Stimulated activated CD4-positive, alpha-beta T cell treated with anti-CD3 and anti-CD28 coated beads, Interleukin-4, amount 100 ng/mL, for 24 hours (primary cell): ENCODE results near the gene RPL9.
A peak's percentile ranks its signal among the peaks of the same experiment; 100 is the strongest.
"Not testable (repeated sequence)": the region's sequence is repeated elsewhere in the genome, so short reads cannot be mapped to it uniquely, and the experiment has no call there.

ENCODE experiments used
- DNase-seq: peaks from one replicate; pipeline ENCODE4 v3.0.0-alpha.2; 2020

RPL9 gene

DNA sequence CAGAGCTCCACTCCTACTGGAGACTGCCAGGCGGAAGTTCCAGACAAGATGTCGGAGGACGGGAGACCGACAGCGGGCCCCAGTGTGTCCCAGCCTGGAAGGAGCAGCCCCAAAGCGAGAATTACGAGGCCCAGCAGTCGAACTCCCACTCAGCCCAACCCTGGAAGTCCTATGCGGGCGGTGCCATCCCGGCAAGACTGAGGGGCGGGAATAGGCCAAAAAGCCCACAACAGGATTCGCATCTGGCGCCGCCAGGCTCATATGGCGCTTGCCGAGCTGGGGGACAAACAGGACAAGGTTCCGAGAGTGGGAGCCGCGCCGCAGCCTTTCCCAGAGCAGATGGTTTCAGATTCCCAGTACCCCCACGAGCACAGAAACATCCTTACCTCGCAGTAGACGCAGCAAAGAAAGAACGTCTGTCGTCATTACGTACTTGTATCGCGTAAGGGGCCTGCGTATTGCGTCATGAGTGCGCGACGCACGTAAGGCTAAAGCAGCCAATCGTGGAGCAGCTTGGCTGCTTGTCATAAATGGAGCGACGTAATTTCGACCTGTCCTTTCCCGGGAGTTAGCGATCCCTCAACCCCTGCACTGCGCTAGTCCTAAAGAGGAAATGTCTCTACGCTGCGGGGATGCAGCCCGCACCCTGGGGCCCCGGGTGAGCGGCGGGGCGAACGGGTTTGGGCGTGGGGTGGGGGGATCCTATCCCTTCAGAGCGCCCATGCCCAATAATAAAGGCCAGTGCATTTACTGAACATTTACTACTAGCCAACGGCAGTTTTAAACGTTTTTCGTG lies at the start of gene RPL9, which contains the start of gene LIAS:
RPL9 (minus strand) TSS at position 418 of the 796 bp plus-strand sequence. CDS start 483 bp downstream, outside the sequence.
LIAS (plus strand) TSS at position 552 of the 796 bp plus-strand sequence; CDS start at position 614, 62 bp downstream.
- DNase-seq: peak; percentile 94

GRCh38 chr4:39505581-39505980 lies 46.9 kb upstream of the RPL9 start:
- DNase-seq: no peak

DNA sequence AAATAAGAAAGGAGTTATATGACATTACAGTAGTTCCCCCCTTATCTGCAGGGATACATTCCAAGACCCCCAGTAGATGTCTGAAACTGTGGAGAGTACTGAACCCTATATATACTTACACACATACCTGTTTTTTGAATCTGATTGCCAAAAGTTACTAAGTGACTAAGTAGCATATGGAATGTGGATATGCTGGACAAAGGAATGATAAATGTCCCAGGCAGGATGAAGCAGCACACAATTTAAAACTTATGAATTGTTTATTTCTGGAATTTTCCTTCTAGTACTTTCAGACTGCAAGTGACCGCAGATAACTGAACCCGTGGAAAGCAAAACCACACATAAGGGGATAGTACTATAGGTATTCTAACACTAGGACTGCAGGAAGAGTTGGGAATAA lies 45.8 kb upstream of the RPL9 start:
- DNase-seq: no peak

- not testable (repeated sequence) for DNase-seq
Observed at GRCh38 chr4:39502664-39503035, 43.9 kb upstream of the RPL9 start.

- no peak for DNase-seq
Observed at GRCh38 chr4:39502019-39502663, 43.4 kb upstream of the RPL9 start.

- DNase-seq: no peak
Observed at GRCh38 chr4:39498727-39499020, 40.0 kb upstream of the RPL9 start.

DNA sequence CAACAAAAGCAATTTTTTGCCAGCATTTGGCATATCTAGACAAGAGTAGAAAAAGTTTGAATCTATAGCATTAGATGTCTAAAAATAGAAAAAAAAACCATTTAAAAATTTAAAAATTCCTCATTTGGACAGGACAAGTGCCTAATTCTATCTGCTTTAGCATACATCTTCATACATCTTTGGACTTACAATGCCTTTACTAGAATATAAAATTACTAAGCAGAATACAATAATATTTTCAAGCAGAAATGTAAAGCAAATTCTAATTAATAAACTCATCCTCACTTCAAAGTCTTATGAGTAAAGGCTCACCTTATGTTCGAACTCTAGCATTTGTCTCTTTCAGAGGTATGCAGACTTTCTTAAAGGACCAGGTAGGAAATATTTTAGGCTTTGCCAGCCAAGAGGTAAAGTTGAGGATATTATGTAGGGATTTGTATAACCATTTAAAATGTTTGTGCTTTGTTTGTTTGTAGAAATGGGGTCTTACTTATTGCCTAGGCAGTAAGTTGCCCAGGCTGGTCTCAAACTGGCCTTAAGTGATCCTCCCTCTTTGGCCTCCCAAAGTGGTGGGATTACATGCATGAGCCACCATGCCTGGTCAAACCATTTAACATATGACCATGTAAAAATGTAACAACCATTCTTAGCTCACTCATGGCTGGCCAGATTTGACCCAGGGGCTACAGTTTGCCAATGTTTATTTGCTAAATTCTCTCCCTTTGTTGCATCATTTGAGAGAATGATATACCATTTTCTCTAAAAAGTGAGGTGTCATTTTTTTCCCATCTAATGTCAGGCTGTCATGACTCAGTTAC lies 39.4 kb upstream of the RPL9 start:
- DNase-seq: no peak

GRCh38 chr4:39495446-39496213 lies 36.9 kb upstream of the RPL9 start:
- DNase-seq: no peak

DNA sequence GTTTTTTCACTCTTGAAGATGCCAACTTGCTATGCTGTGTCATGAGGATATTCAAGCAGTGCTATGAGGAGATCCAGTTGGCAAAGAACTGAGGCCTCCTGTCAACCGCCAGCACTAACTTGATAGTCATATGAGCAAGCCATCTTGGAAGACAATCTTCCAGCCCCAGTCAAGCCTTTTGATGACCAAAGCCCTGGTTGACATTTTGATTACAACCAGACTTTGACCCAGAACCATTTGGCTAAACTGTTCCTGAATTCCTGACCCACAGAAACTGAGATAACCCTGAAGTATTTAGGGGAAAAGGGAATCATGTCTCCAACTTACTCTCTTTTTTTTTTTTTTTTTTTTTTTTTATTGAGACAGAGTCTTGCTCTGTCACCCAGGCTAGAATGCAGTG lies 35.6 kb upstream of the RPL9 start:
- no peak for DNase-seq

DNA sequence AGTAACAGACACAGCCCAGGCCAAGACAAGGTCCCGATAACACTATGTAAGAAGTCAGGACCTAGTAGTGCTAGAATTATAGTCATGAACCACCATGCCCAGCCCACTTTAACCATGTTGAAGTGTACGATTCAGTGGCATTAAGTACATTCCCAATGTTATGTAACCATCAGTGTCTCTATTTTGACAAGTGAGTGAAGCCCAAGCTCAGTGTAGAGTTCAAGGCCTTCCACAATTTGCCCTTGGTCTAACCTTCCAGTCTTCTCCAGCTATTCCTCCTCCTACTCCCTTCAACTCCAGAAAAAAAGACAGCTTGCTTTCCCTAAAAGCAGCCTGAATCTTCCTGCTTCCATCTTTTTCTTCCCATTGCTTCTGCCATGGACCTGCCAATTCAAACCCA lies 31.6 kb upstream of the RPL9 start:
- no peak for DNase-seq

GRCh38 chr4:39486221-39486804 lies 27.6 kb upstream of the RPL9 start:
- no peak for DNase-seq

DNA sequence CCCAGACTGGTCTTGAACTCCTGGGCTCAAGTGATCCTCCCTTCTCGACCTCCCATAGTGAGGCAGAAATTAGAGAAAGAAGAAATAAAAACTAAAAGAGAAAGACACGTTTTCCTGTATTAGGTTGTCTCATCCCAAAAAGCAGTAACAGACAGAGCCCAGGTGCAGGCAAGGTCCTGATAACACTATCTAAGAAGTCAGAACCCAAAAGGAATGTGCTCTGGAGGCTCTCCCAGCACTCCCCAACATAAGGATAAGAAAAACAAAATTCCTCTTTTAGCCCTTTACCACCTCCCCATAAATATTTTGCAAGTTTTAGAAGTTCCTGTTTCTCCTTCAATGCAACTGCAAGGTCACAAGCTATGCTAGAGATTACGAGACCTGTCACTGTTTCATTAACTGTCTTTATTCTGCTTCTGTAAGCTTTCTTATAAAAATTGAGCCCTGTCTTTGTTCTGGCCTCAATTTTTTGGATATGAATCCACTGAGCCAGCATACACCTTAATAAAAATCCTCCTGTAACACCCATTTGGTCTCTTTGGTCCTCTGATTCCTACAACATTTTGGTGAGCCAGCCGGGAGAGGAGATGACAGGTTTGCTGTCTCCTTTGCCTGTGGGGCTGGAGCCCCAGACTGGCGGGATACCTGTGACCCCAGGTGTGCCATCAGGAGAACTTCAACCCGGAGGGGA lies 26.0 kb upstream of the RPL9 start:
- DNase-seq: no peak

DNA sequence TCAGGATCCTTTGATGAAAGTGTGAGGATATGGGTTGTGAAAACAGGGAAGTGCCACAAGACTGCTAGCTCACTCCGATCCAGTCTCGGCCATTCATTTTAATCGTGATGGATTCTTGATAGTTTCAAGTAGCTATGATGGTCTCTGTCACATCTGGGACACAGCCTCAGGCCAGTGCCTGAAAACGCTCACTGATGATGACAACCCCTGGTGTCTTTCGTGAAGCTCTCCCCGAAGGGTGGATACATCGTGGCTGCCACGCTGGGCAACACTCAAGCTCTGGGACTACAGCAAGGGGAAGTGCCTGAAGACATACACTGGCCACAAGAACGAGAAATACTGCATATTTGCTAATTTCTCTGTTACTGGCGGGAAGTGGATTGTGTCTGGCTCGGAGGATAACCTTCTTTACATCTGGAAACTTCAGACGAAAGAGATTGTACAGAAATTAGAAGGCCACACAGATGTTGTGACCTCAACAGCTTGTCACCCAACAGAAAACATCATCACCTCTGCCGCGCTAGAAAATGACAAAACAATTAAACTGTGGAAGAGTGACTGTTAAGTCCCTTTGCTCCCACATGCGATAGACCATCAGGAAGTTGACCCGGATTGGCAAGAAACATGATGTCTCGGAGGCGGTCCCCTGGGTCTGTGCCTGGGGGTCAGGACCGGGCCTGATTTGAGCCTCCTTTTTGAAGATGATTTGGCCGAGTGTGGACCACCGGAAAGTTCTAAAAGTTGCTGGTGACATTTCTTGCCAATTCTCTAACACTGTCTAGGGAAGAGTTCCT lies 22.4 kb upstream of the RPL9 start:
- DNase-seq: no peak

DNA sequence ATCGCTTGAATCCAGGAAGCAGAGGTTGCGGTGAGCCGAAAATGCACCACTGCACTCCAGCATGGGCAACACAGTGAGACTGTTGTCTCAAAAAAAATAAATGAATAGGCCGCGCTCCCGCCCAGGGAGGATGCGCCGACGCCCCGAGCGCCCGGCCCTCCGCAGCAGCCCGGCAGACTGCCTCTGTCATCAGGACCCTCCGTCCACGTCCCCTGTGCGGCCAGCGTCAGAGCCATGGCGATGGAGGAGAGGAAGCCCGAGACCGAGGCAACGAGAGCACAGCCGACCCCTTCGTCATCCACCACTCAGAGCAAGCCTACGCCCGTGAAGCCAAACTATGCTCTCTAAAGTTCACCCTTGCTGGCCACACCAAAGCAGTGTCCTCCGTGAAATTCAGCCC lies 21.5 kb upstream of the RPL9 start:
- no peak for DNase-seq

- DNase-seq: no peak
Observed at GRCh38 chr4:39476187-39476895, 17.6 kb upstream of the RPL9 start.

DNA sequence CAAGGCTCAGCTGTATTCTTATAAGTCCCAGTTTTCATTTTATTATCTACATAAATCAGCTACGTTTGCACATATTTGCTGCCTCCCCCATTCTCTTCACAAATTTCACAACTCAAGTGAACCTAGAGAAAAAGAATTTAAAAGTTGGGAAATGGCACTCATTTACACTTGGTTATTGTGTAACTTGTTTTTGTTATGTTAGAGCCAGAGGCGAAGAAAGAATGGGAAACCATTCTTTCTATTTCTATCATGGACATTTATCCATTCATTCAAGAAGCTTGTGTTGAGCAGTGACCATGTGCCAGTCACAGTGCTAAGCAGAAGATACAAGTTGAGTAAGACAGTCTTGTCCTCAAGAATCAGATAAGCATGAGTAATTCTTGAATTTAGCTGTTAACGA lies 13.7 kb upstream of the RPL9 start:
- no peak for DNase-seq

GRCh38 chr4:39470402-39470801 lies 11.7 kb upstream of the RPL9 start:
- no peak for DNase-seq

GRCh38 chr4:39469429-39470077 lies 10.8 kb upstream of the RPL9 start:
- DNase-seq: no peak

- no peak for DNase-seq
Observed at GRCh38 chr4:39467464-39467863, 8.7 kb upstream of the RPL9 start.

GRCh38 chr4:39466747-39467146 lies 8.0 kb upstream of the RPL9 start:
- DNase-seq: no peak
